ENCODE data around the gene EPB41L2. TPM values are rescaled to one million over a fixed set of nuclear protein-coding genes. Genes with fewer than 3 reads are reported as not detected.

EPB41L2 gene
- total RNA-seq, 1 experiment from 2014 or later = 106 TPM

DNA sequence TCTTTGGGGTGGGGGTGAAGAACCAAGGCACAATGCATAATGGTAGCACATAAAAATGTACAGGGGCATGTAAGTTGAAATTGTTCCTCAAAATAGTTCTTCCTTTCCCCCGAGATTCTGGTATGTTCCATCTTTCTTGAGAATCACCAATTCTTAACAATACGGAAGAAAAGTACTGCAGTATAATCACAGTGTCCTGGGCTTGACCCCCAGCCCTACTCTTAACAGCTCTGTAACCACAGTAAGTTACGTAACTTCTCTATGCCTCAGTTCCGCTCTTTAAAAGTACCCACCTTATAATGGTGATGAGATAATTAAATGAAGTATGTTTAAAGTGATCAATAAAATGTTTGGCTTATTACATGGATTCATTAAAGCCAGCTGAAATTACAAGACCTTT is 131.4 kb downstream of the EPB41L2 start:
- DNase-seq (ENCODE audit: low spot score) = no peak
- peaks cover 12% of the 10 kb centered on the region for H3K9me3 Mint-ChIP-seq
- TF ChIP-seq ESRRA (CRISPR knock-in tag; IDR thresholded peaks at IDR 0.05; ENCODE audit: borderline replicate concordance) = no peak
- no peak for TF ChIP-seq NR2C2 (CRISPR knock-in tag; IDR thresholded peaks at IDR 0.05)
- no peak for TF ChIP-seq OVOL2 (CRISPR knock-in tag; IDR thresholded peaks at IDR 0.05; ENCODE audit: borderline replicate concordance)
- TF ChIP-seq ZBTB21 (CRISPR knock-in tag; IDR thresholded peaks at IDR 0.05; ENCODE audit: borderline replicate concordance) = no peak
- no peak for TF ChIP-seq KAT7 (CRISPR knock-in tag; IDR thresholded peaks at IDR 0.05; ENCODE audit: borderline replicate concordance)
- peaks cover 3% of the 10 kb centered on the region; the same call in 1 of the 2 replicates for H3K36me3 Mint-ChIP-seq
- H3K4me3 Mint-ChIP-seq = no peak overlapping the region
- ATAC-seq = no peak
- no peak overlapping the region for H3K27ac Mint-ChIP-seq
- CTCF ChIA-PET = no interaction called here
- H3K4me1 Mint-ChIP-seq = peaks cover 34% of the 10 kb centered on the region
- H3K27me3 Mint-ChIP-seq (ENCODE audit: low read depth) = no peaks in the 10 kb centered on the region
- POLR2A ChIA-PET = no interaction called here

DNA sequence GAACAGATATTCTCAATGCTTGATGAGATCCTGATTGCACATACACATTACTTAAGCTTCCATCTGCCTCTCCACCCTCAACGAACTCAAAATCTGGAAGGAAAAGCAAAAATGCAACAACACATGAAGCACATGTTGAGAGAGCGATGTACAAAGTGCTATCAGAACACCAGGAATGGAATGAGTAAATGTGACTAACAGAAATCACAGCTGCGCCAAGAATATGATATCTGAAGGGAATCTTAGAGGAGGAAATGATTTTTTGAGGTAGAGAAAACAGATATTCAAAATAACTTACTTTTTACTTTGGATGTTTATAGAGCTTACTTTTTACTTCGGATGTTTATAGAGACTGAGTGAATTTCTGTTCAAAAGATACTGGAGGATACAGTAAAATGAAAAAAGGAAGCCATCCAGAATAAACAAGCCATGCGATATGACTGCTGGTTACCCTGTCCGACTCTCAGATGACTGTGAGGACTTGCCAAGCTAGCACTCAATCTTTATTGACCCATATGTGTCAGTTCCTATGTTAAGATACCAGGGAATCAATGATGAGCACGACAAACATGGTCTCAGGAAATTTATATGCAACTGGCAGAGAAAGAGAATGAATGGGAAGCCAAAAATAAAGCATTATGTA is 133.9 kb downstream of the EPB41L2 start:
- POLR2A ChIA-PET = no interaction called here
- ATAC-seq (no peak), DNase-seq (ENCODE audit: low spot score) (no peak)
- TF ChIP-seq GTF2I (CRISPR knock-in tag; conservative IDR thresholded peaks at IDR 0.05) (no peak), JUN (CRISPR knock-in tag; IDR thresholded peaks at IDR 0.05) (no peak), ZNF219 (CRISPR knock-in tag; IDR thresholded peaks at IDR 0.05; ENCODE audit: borderline replicate concordance) (no peak), NFYB (CRISPR knock-in tag; conservative IDR thresholded peaks at IDR 0.05; ENCODE audit: low read depth) (no peak), IRF2 (CRISPR knock-in tag; IDR thresholded peaks at IDR 0.05; ENCODE audit: borderline replicate concordance, low read depth) (no peak), PRDM15 (CRISPR knock-in tag; IDR thresholded peaks at IDR 0.05) (no peak), MXD4 (CRISPR knock-in tag; IDR thresholded peaks at IDR 0.05; ENCODE audit: borderline replicate concordance) (no peak)
- TF ChIP-seq, protein P1, sequence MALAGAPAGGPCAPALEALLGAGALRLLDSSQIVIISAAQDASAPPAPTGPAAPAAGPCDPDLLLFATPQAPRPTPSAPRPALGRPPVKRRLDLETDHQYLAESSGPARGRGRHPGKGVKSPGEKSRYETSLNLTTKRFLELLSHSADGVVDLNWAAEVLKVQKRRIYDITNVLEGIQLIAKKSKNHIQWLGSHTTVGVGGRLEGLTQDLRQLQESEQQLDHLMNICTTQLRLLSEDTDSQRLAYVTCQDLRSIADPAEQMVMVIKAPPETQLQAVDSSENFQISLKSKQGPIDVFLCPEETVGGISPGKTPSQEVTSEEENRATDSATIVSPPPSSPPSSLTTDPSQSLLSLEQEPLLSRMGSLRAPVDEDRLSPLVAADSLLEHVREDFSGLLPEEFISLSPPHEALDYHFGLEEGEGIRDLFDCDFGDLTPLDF (CRISPR knock-in tag; IDR thresholded peaks at IDR 0.05) = no peak
- TF ChIP-seq, protein P2, sequence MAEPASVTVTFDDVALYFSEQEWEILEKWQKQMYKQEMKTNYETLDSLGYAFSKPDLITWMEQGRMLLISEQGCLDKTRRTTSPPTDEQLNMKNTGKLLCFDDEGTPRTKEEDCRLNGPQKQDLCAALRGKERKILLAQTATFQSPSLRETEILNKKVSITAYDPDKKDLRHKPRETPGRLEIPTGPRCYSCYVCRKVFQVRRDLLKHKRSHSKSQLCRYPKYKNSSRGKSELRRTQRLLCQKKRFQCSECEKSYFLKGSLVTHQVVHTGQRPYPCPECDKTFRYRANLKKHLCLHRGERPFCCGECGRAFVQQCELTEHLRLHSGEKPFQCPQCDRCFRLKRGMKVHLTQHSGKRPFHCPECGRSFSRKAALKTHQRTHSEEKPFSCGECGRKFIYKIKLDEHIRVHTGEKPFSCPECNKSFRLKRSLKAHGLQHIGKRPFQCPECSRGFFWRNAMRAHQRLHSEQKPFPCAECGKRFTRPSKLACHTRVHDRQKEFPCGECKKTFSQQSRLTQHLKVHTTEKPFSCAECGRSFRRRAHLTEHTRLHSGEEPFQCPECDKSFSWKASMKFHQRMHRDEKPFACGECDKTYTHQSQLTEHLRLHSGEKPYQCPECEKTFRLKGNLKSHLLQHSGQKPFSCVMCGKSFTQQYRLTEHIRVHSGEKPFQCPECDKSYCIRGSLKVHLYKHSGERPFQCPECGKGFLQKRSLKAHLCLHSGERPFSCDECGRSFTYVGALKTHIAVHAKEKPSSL (CRISPR knock-in tag; conservative IDR thresholded peaks at IDR 0.05) = no peak
- no peak overlapping the region for H3K4me3 Mint-ChIP-seq
- no peaks in the 10 kb centered on the region for H3K27me3 Mint-ChIP-seq (ENCODE audit: low read depth)
- peaks cover 5% of the 10 kb centered on the region; the same call in 1 of the 2 replicates for H3K36me3 Mint-ChIP-seq
- H3K27ac Mint-ChIP-seq = no peak overlapping the region
- peaks cover 19% of the 10 kb centered on the region for H3K4me1 Mint-ChIP-seq
- H3K9me3 Mint-ChIP-seq = peaks cover 12% of the 10 kb centered on the region
- CTCF ChIA-PET = no interaction called here

DNA sequence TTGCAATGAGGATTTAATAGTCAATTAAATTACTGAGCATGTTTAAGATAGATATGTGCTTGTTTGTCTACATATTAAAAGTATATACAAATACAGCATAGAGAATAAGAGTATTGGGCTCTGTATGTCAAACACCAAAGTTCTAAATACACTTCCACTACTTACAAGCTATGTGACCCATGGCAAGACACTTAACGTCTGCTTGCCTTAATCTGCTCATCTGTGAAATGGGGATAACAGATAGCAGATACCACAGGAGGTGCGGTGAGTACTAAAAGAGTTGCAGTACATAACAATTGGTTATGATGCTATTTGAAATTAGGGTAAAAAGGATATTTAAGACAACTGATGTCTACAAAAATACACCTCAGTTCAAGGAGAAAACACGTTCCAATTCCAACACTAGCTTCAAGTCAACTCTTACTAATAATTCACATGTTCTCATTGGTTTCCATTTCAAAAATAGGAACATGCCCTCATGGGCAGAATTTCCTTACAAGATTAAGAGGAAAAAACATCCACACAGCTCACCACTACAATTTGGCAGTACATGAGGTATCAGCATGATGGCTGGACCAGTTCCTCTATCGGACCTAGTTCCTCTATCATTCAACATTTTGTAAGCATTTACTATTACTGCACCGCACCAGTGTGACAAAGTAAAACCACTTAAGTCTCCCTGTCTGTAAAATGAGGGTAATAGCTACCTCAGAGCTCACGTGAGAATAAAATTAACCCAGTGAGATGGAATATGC is 134.7 kb downstream of the EPB41L2 start:
- H3K27ac Mint-ChIP-seq = no peak overlapping the region
- DNase-seq (ENCODE audit: low spot score) (no peak), ATAC-seq (no peak)
- H3K36me3 Mint-ChIP-seq = peaks cover 5% of the 10 kb centered on the region; the same call in 1 of the 2 replicates
- H3K9me3 Mint-ChIP-seq = peaks cover 12% of the 10 kb centered on the region
- H3K4me3 Mint-ChIP-seq = no peak overlapping the region
- ChIA-PET POLR2A (no interaction called here), CTCF (no interaction called here)
- peaks cover 13% of the 10 kb centered on the region for H3K4me1 Mint-ChIP-seq
- H3K27me3 Mint-ChIP-seq (ENCODE audit: low read depth) = no peaks in the 10 kb centered on the region
- TF ChIP-seq CREM (CRISPR knock-in tag; IDR thresholded peaks at IDR 0.05) (no peak), NFYB (CRISPR knock-in tag; conservative IDR thresholded peaks at IDR 0.05; ENCODE audit: low read depth) (no peak), SMAD4 (CRISPR knock-in tag; IDR thresholded peaks at IDR 0.05) (no peak), NR3C1 (CRISPR knock-in tag; conservative IDR thresholded peaks at IDR 0.05; ENCODE audit: low read depth) (no peak), ZNF263 (CRISPR knock-in tag; IDR thresholded peaks at IDR 0.05; ENCODE audit: low read depth) (no peak), ZNF396 (CRISPR knock-in tag; IDR thresholded peaks at IDR 0.05; ENCODE audit: borderline replicate concordance) (no peak), TEAD1 (CRISPR knock-in tag; IDR thresholded peaks at IDR 0.05) (no peak), GRHL2 (CRISPR knock-in tag; IDR thresholded peaks at IDR 0.05; ENCODE audit: insufficient replicate concordance, severe bottlenecking) (no peak)
- TF ChIP-seq, protein P3, sequence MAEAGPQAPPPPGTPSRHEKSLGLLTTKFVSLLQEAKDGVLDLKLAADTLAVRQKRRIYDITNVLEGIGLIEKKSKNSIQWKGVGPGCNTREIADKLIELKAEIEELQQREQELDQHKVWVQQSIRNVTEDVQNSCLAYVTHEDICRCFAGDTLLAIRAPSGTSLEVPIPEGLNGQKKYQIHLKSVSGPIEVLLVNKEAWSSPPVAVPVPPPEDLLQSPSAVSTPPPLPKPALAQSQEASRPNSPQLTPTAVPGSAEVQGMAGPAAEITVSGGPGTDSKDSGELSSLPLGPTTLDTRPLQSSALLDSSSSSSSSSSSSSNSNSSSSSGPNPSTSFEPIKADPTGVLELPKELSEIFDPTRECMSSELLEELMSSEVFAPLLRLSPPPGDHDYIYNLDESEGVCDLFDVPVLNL (CRISPR knock-in tag; IDR thresholded peaks at IDR 0.05; ENCODE audit: borderline replicate concordance, low read depth) = no peak
- TF ChIP-seq, protein P4, sequence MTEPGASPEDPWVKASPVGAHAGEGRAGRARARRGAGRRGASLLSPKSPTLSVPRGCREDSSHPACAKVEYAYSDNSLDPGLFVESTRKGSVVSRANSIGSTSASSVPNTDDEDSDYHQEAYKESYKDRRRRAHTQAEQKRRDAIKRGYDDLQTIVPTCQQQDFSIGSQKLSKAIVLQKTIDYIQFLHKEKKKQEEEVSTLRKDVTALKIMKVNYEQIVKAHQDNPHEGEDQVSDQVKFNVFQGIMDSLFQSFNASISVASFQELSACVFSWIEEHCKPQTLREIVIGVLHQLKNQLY (CRISPR knock-in tag; IDR thresholded peaks at IDR 0.05) = no peak
